HG02884 (cell line): ENCODE results near the gene ARMC6.

ENCODE experiments used
- ATAC-seq: cut with Tn5 transposase; IDR thresholded peaks from one replicate; pipeline ENCODE4 v1.9.1; 2021; ENCODE audit warnings: mild to moderate bottlenecking, moderate library complexity; ENCODE audit not compliant: unreplicated experiment

ARMC6 gene

DNA sequence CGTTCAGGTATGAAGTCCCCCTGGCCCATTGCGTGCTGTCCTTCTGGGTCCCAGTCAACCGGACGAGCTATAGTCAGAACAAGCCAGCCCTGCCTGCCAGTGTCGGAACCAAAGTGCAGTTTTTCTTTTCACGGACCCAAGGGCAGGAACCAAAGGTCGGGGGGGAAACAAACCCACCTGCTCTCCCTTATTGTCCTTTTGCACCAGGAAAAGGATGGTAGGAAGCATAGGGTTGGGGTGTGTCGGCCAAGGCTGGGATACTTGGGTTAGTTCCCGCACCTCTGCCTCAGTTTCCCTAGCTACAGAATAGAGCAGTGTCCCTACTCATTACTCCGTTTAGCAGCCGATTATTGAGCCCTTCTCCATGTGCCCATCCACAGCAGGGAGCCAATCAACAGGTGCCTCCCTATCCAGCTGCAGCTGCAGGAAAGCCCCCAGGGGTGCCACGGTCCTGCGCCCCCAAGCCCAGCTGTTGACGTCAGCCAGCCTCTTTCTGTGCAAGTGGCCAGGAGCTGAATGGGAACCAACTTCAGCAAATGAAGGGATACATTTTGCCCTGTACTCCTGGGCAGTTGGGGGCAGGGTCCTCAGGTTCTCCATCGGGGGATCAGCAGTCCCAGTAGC lies 21.0 kb downstream of the ARMC6 start:
- no peak for ATAC-seq

GRCh38 chr19:19054939-19055440 lies 21.6 kb downstream of the ARMC6 start:
- no peak for ATAC-seq

GRCh38 chr19:19055701-19056100 lies 22.3 kb downstream of the ARMC6 start:
- ATAC-seq: no peak

- ATAC-seq: no peak
Observed at GRCh38 chr19:19056636-19057275, 23.4 kb downstream of the ARMC6 start.

- no peak for ATAC-seq
Observed at GRCh38 chr19:19057317-19057716, 23.9 kb downstream of the ARMC6 start.

GRCh38 chr19:19057720-19058119 lies 24.3 kb downstream of the ARMC6 start:
- ATAC-seq: no peak

DNA sequence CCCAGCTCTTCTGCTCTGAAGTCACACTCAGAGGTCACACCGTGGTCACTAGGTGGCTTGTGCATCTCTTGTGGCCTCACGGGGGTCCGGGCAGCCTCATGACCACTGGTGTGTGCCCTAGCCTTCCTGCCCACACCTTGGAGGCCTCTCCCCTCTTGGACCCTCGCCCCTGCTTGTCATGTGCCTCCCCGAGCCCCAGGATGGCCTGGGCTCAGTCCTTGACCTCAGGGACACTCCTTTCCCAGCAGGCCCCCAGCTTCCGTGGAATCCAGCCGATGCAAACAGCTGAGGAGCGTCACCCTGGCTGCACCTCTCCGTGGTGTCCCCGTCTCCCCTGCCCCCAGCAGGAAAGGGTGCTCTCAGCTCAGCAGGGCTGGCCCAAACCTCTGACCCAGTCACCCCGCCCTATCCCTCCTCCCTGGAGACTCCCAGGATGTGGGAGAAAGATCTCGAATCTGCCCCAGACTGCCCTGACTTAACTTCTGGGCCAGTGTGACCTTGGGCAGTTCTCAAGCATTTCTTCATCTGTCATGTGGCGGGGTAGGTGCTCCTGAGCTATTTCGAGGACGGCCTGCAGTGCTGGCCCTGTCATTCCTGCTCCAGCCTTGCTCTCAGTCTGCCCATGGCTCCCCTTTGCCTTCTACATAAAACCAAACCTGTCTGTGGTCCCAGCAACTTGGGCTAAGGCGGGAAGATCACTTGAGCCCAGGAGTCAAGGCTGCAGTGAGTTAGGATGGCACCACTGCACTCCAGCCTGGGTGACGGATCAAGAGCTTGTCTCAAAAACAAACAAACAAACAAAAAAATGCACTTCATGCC lies 25.8 kb downstream of the ARMC6 start:
- ATAC-seq: no peak

DNA sequence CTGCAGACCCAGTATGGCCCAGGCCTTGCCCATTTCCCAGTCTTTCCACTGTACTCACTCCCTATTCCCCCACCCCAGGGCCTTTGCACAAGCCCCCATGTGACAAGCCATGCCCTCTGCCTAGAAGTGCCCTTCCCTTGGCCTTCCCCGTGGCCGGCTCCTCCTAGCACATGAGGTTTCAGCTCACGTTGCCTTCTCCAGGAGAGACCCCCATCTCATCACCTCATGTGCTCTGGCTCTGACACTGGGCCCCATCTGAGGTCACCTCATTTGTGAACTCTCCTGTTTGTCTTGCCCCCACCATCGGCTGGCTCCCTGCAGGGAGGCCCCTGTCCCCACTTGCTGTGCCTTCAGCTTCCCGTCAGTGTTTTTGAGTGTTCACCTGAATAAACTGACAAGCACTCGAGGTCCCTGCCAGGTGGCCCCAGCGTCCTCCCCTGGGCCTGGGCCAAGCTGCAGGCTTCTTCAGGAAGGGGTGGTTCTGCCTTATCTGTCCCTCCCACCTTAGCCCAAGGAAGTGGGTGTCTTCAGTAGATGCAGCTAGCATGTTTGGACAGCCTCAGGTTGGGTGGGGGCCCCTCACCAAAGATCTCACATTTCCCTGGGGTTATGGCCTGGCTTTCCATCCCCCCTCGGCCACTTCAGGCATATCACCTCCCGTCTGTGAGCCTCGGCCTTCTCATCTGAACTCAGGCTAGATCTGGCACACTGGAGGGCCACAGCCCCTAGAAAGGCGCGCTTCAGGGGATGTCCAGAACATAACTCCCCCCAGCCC lies 26.6 kb downstream of the ARMC6 start:
- ATAC-seq: no peak

- no peak for ATAC-seq
Observed at GRCh38 chr19:19061506-19061905, 28.1 kb downstream of the ARMC6 start.

DNA sequence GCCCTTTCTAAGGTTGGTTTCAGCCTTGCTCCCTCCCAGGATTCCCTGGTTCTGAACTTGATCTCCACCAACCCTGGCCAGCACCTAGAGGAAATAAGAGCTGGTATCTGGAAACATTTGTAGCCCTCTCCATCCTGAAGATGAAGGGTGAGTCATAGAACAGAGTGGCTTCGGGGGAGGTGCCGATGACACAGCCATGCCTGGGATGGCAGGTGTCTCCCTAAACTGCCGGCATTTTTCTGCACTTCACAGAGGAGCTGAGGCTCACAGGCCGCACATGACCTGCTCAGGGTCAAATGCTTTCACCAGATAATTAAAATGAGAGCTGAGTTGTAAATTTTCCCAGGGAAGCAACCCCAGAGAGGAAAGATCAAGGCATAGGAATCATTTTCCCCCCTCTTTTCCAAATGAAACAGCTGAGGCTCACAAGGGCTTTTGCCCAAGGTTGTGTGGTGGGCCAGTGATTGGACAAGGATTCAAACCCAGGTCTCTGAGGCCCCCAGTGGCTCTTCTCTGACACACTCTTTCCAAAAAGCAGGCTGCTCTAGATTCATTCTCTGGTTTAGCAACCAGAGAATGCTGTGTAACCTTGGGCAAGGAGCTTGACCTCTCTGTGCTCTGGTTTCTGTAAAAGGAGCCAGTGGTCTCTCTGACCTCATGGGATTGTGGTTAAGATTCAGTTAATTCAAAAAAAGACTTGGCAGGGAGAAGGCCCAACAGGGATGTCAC lies 29.2 kb downstream of the ARMC6 start:
- ATAC-seq: no peak

- peak; percentile 81 for ATAC-seq
Observed at GRCh38 chr19:19063183-19064097, 30.0 kb downstream of the ARMC6 start, which contains the start of gene SLC25A42. Gene SLC25A42 (plus strand): TSS chr19:19063994. CDS start chr19:19096125, 32,131 bp downstream.

GRCh38 chr19:19064098-19064722 lies 30.8 kb downstream of the ARMC6 start:
- no peak for ATAC-seq

DNA sequence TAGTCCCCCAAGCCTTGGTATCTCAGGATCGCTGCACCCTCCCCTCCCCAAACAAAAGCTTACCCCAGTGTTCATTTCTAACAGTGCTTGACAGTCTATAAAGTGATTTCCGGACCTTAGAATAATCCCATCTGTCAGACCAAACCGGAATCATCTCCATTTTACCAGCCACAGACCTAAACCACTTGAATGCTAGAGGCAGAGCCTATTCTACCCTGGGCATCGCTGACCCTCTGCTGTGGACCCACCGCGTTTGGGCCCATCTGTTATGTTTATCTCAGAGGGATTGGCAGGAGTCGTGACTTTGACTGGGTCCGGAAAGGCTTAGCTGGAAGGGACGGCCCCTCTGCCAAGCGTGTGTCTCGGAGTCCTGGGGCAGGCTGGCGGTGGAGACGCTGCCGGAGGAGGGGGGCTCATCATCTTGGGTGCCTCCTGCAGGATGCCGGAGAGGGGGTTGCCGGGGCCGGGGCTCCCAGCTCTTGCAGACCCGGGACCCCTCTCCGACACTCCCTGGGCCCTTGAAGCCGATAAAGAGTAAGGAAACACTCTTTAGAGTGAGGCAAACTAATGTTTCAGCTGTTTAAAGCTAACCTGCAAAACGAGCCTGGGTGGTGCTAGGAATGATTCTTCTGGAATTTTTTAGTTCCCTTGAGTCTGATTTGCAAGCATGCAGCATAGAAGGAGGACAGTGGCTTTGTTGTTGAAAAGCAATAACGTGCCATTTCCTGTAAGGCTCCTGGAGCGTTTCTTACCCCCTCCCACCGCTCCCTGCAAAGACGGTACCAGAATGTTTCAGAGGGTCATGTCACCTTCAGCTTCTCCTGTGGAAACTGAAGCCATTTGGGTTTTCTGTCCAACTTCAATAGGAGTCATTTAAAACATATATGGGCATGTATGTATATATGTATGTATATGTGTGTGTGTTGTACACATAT lies 31.7 kb downstream of the ARMC6 start:
- no peak for ATAC-seq

GRCh38 chr19:19067276-19068072 lies 34.1 kb downstream of the ARMC6 start:
- no peak for ATAC-seq

DNA sequence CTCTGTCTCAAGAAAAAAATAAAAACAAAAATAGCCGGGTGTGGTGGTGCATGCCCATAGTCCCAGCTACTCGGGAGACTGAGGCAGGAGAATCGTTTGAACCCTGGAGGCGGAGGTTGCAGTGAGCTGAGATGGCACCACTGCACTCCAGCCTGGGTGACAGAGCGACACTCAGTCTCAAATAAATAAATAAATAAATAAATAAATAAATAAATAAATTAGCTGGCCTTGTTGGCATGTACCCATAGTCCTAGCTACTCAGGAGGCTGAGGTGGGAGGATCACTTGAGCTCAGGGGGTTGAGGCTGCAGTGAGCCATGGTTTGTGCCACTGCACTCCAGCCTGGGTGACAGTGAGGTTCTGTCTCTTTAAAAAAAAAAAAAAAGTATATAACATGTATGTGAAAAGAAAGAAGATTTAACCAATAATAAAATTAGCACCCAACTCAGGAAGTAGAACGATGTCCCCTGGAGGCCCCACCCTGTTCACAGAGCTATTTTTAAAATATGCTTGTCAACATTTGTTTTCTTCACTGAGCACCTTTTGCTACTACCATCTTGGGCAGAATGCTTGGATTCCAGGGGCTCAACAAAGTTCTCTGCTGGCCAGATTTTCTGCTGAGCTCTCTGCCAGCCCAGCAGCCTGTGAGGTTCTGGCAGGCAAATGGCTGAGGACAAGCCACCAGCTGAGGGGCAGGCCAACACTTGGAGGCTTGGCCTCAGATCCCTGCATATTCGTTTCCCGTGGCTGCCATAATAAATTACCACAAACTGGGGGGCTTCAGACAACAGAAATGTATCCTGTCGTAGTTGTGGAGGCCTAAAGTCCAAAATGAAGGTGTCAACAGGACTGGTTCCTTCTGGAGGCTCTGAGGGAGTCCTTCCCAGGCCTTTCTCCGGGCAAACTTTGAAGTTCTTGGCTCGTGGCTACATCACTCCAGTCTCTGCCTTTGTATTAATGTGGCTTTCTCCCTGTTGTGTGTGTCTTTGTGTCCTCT lies 35.6 kb downstream of the ARMC6 start:
- ATAC-seq: no peak

DNA sequence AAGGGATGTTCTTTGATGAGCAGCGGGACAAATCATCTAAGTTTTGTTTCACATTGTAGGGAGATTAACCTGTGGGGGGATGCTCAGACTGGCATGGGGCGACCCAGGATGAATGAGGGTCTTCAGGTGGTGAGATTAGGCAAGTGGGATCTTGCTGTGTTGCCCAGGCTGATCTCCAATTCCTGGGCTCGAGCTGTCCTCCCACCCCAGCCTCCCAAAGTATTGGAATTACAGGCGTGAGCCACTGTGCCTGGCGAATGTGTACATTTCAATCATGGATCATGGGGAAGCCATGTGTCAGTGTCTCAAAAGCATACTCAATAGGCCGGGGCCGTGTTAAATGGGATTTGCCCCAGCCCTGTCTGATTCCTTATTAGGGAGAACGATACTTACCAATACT lies 38.5 kb downstream of the ARMC6 start:
- no peak for ATAC-seq
